ENCODE measurements around the gene PTBP1. TPM values are rescaled to one million over a fixed set of nuclear protein-coding genes. Genes with fewer than 3 reads are reported as not detected.

The PTBP1 gene
- total RNA-seq, 1 experiment from 2014 or later = 510 TPM

DNA sequence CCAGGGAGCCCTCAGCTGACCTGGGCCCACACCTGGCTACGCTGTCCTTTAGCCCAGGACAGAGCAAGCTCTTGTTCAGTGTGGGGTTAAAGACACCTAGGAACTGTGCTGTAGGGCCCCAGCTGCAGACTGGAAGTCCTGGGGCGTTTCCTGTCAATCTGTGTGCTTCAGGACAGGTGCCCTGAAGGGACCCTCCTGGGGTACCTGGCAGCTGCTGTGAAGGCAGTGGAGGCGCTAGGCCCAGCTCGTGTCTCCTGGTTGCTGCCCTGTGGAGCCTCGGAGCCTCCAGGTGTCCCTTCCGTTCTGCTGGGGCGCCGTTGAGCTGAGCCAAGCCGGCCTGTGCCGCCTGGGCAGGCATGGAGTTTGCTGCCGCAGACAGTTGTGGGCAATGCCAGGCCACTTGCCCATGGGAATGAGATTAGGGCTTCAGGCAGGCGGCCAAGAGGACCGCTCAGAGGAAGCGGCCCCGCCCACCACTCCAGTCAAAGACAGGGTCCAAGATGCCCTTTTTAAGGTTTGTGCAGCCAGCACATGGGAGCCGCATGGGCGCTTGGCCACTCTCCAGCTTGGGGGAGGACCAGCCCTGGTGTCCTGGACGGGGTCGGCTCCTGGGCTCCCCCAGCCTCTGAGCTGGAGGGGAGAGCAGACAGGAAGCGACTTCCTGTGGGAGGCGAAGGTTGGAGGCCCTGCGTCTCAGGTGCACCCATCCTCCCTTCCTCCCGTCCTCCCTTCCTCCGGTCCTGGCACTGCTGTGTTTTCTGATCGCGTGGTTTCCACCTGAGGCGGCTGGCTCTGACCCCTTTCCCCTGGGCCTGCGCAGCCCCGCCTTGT is 4.0 kb downstream of the PTBP1 start:
- Mint-ChIP-seq H3K27ac (ENCODE audit: unreplicated experiment) (peak overlapping the region; percentile 93), H3K36me3 (ENCODE audit: insufficient read depth, unreplicated experiment) (peaks cover 95% of the 10 kb centered on the region), H3K4me3 (ENCODE audit: unreplicated experiment) (peak overlapping the region; percentile 22), H3K9me3 (ENCODE audit: unreplicated experiment) (no peaks in the 10 kb centered on the region), H3K4me1 (ENCODE audit: low read depth, unreplicated experiment) (peaks cover 17% of the 10 kb centered on the region), H3K27me3 (ENCODE audit: insufficient read depth, unreplicated experiment) (no peaks in the 10 kb centered on the region)
- Histone ChIP-seq H3K27me3 (replicated peaks; ENCODE audit: control insufficient read depth, insufficient read depth, low read length) (no peaks in the 10 kb centered on the region), H3K4me3 (ENCODE audit: low read depth, low read length) (no peak overlapping the region), H3K4me1 (peaks cover 32% of the 10 kb centered on the region), H3K9me3 (no peaks in the 10 kb centered on the region), H3K36me3 (ENCODE audit: control insufficient read depth, insufficient read depth, low read length) (peaks cover 14% of the 10 kb centered on the region)
- intact Hi-C loops (cut with micrococcal nuclease; ENCODE audit: unreplicated experiment) = no loop called here
- DNase-seq = no peak
- ChIA-PET POLR2A (no interaction called here), CTCF (no interaction called here)
- TF ChIP-seq, protein P1, sequence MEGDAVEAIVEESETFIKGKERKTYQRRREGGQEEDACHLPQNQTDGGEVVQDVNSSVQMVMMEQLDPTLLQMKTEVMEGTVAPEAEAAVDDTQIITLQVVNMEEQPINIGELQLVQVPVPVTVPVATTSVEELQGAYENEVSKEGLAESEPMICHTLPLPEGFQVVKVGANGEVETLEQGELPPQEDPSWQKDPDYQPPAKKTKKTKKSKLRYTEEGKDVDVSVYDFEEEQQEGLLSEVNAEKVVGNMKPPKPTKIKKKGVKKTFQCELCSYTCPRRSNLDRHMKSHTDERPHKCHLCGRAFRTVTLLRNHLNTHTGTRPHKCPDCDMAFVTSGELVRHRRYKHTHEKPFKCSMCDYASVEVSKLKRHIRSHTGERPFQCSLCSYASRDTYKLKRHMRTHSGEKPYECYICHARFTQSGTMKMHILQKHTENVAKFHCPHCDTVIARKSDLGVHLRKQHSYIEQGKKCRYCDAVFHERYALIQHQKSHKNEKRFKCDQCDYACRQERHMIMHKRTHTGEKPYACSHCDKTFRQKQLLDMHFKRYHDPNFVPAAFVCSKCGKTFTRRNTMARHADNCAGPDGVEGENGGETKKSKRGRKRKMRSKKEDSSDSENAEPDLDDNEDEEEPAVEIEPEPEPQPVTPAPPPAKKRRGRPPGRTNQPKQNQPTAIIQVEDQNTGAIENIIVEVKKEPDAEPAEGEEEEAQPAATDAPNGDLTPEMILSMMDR (IDR thresholded peaks at IDR 0.05; ENCODE audit: insufficient read depth in 1 of 2, low read depth in 1 of 2, low read length in 1 of 2, severe bottlenecking in 1 of 2, unreplicated experiment in 1 of 2) = no peak
- BruUV-seq (replicated peaks) = no TSS peak

DNA sequence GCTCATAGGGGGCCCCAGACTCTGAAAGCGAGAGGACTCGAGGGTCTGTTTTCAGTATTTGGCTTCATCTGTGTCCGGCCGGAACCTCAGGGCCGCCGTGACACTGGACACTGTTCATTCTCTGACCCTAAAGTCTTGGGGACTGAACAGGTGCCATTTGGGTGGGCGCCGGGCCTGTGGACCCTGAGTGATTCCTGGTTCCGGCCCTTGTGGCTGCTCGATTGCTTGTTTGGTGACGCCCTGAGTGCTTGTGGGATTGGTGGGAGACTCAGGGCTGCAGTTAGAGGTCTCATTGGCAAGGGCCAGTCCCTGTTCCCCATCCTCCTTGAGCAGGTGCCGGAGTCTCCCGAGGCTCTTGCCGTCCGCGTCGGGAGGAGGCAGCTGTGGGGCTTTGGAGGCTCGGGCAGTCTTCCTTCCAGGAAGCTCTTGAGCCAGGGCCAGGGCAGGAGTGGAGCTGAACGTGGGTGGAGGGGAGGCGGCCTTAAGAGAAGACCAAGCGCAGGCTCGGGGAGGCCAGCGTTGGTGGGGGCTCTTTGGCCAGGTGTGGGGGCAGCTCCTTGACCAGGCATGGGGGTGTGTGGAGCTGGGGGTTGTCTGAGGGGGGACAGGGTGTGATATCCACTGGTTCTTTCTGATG is 4.7 kb downstream of the PTBP1 start:
- no peak overlapping the region for H3K4me3 ChIP-seq (ENCODE audit: low read depth, low read length)
- no peak for DNase-seq
- intact Hi-C loops (cut with micrococcal nuclease; ENCODE audit: unreplicated experiment) = no loop called here
- H3K4me1 Mint-ChIP-seq (ENCODE audit: low read depth, unreplicated experiment) = peaks cover 17% of the 10 kb centered on the region
- no peaks in the 10 kb centered on the region for H3K9me3 ChIP-seq
- H3K4me1 ChIP-seq = peaks cover 32% of the 10 kb centered on the region
- peaks cover 97% of the 10 kb centered on the region for H3K36me3 Mint-ChIP-seq (ENCODE audit: insufficient read depth, unreplicated experiment)
- peak overlapping the region; percentile 35 for H3K27ac Mint-ChIP-seq (ENCODE audit: unreplicated experiment)
- no peaks in the 10 kb centered on the region for H3K27me3 ChIP-seq (replicated peaks; ENCODE audit: control insufficient read depth, insufficient read depth, low read length)
- no peaks in the 10 kb centered on the region for H3K9me3 Mint-ChIP-seq (ENCODE audit: unreplicated experiment)
- no TSS peak for BruUV-seq (replicated peaks)
- ChIA-PET POLR2A (no interaction called here), CTCF (no interaction called here)
- TF ChIP-seq, protein P1 (IDR thresholded peaks at IDR 0.05; ENCODE audit: insufficient read depth in 1 of 2, low read depth in 1 of 2, low read length in 1 of 2, severe bottlenecking in 1 of 2, unreplicated experiment in 1 of 2) = no peak
- H3K27me3 Mint-ChIP-seq (ENCODE audit: insufficient read depth, unreplicated experiment) = no peaks in the 10 kb centered on the region
- H3K4me3 Mint-ChIP-seq (ENCODE audit: unreplicated experiment) = peak overlapping the region; percentile 22
- peaks cover 16% of the 10 kb centered on the region for H3K36me3 ChIP-seq (ENCODE audit: control insufficient read depth, insufficient read depth, low read length)

DNA sequence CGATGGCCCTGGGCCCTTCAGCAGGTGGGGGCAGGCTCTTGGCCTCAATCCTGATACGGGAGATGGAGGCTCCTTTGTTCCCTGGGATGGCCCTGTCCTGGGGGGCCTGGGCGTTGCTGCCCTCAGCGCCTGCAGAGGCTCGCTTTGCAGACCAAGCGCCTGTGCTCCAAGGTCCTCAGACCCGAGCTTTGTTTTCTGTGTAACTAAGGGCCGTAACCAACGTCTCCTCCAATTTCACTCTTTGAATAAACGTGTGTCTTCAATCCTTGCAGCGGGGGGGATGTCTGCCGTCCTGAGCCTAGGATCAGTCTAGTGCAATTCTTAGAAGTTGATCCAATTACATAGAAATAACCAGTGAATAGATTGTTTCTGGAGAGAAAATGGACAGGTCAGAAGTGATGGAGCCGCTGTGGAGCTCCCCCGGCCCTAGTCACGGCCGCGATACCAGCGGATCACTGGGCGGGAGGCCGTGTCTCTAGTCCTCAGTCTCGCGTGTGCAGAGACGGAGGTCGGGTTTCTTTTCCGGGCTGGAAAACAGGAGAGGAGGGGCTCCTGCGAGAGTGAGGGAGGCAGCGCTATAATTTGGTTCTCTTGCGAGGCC is 5.3 kb downstream of the PTBP1 start:
- Histone ChIP-seq H3K27me3 (replicated peaks; ENCODE audit: control insufficient read depth, insufficient read depth, low read length) (no peaks in the 10 kb centered on the region), H3K9me3 (no peaks in the 10 kb centered on the region), H3K4me3 (ENCODE audit: low read depth, low read length) (no peak overlapping the region), H3K36me3 (ENCODE audit: control insufficient read depth, insufficient read depth, low read length) (peaks cover 19% of the 10 kb centered on the region), H3K4me1 (peaks cover 32% of the 10 kb centered on the region)
- DNase-seq = no peak
- H3K36me3 Mint-ChIP-seq (ENCODE audit: insufficient read depth, unreplicated experiment) = peaks cover 97% of the 10 kb centered on the region
- peak overlapping the region; percentile 61 for H3K27ac Mint-ChIP-seq (ENCODE audit: unreplicated experiment)
- POLR2A ChIA-PET = no interaction called here
- intact Hi-C loops (cut with micrococcal nuclease; ENCODE audit: unreplicated experiment) = no loop called here
- H3K27me3 Mint-ChIP-seq (ENCODE audit: insufficient read depth, unreplicated experiment) = no peaks in the 10 kb centered on the region
- BruUV-seq (replicated peaks) = no TSS peak
- CTCF ChIA-PET = no interaction called here
- H3K4me3 Mint-ChIP-seq (ENCODE audit: unreplicated experiment) = peak overlapping the region; percentile 37
- no peaks in the 10 kb centered on the region for H3K9me3 Mint-ChIP-seq (ENCODE audit: unreplicated experiment)
- TF ChIP-seq, protein P1 (IDR thresholded peaks at IDR 0.05; ENCODE audit: insufficient read depth in 1 of 2, low read depth in 1 of 2, low read length in 1 of 2, severe bottlenecking in 1 of 2, unreplicated experiment in 1 of 2) = no peak
- H3K4me1 Mint-ChIP-seq (ENCODE audit: low read depth, unreplicated experiment) = peaks cover 17% of the 10 kb centered on the region
